ENCODE measurements around the gene SPAG6. TPM values are rescaled to one million over a fixed set of nuclear protein-coding genes. Genes with fewer than 3 reads are reported as not detected.
"Not testable (repeated sequence)": the region's sequence is repeated elsewhere in the genome, so short reads cannot be mapped to it uniquely, and the experiment has no call there.

The SPAG6 gene
- total RNA-seq, 4 donors from 2014 or later, result 0.19 TPM; not detected in 3

- no peaks in the 10 kb centered on the region for H3K4me1 ChIP-seq
- no peaks in the 10 kb centered on the region for H3K36me3 ChIP-seq
- WGBS, 2 donors, result 87 to 92% methylated on average over 4 of the region's 4 CpGs
- no peak for TF ChIP-seq POLR2A (IDR thresholded peaks at IDR 0.05)
- TF ChIP-seq CTCF (IDR thresholded peaks at IDR 0.05), result no peak
- H3K9me3 ChIP-seq, result no peaks in the 10 kb centered on the region
- no peak for DNase-seq
- no peak overlapping the region for H3K27ac ChIP-seq
- no peaks in the 10 kb centered on the region for H3K27me3 ChIP-seq
- intact Hi-C loops (cut with DNase I), result no loop called here
- H3K4me3 ChIP-seq, result no peak overlapping the region
Observed at GRCh38 chr10:22309180-22310000, 35.9 kb upstream of the SPAG6 start.

- DNase-seq, H3K4me1 ChIP-seq, H3K27ac ChIP-seq, H3K4me3 ChIP-seq, H3K36me3 ChIP-seq, H3K27me3 ChIP-seq, H3K9me3 ChIP-seq: not testable (repeated sequence)
- WGBS, 2 donors, result 93 to 95% methylated on average over 10 of the region's 10 CpGs
- intact Hi-C loops (cut with DNase I), result loop anchor here (10.0 kb wide), 1 partner anchor 55 kb away; no protein-coding TSS in a partner anchor
Observed at GRCh38 chr10:22310012-22310411, 35.3 kb upstream of the SPAG6 start.

- DNase-seq, result no peak
- no peaks in the 10 kb centered on the region for H3K9me3 ChIP-seq
- no peaks in the 10 kb centered on the region for H3K36me3 ChIP-seq
- intact Hi-C loops (cut with DNase I), result loop anchor here (10.0 kb wide), 1 partner anchor 56 kb away; no protein-coding TSS in a partner anchor
- H3K27ac ChIP-seq, result no peak overlapping the region
- peaks cover 0 to 8% (median 0%) of the 10 kb centered on the region in 3 donors for H3K4me1 ChIP-seq
- TF ChIP-seq CTCF (IDR thresholded peaks at IDR 0.05) (no peak), POLR2A (IDR thresholded peaks at IDR 0.05) (no peak)
- no peak overlapping the region for H3K4me3 ChIP-seq
- no peaks in the 10 kb centered on the region for H3K27me3 ChIP-seq
Observed at GRCh38 chr10:22310928-22311327, 34.4 kb upstream of the SPAG6 start.

GRCh38 chr10:22314852-22315251 is 30.4 kb upstream of the SPAG6 start:
- TF ChIP-seq POLR2A (IDR thresholded peaks at IDR 0.05), result no peak
- no peak for TF ChIP-seq CTCF (IDR thresholded peaks at IDR 0.05)
- Histone ChIP-seq H3K9me3 (no peaks in the 10 kb centered on the region), H3K27ac (no peak overlapping the region), H3K4me1 (peaks cover 0 to 41% (median 4%) of the 10 kb centered on the region in 3 donors), H3K27me3 (no peaks in the 10 kb centered on the region), H3K4me3 (no peak overlapping the region), H3K36me3 (no peaks in the 10 kb centered on the region)
- intact Hi-C loops (cut with DNase I), result loop anchor here (10.0 kb wide), 1 partner anchor 60 kb away; no protein-coding TSS in a partner anchor
- DNase-seq, result no peak
- 57 to 66% methylated on average over 2 of the region's 2 CpGs for WGBS, 2 donors

- Histone ChIP-seq H3K9me3 (no peaks in the 10 kb centered on the region), H3K36me3 (no peaks in the 10 kb centered on the region), H3K4me3 (peak overlapping the region; percentile 68 to 92 (median 82)), H3K27me3 (no peaks in the 10 kb centered on the region), H3K27ac (peak overlapping the region; percentile 89 to 95 (median 94)), H3K4me1 (peaks cover 0 to 45% (median 8%) of the 10 kb centered on the region in 3 donors)
- WGBS, 2 donors, result 2 to 3% methylated on average over 26 to 30 of the region's 53 CpGs
- intact Hi-C loops (cut with DNase I), result loop anchor here (10.0 kb wide), 1 partner anchor 61 kb away; no protein-coding TSS in a partner anchor
- TF ChIP-seq POLR2A (IDR thresholded peaks at IDR 0.05) (peak in 1 of 4 donors; percentile 20), CTCF (IDR thresholded peaks at IDR 0.05) (peak in 1 of 6 experiments; percentile 6)
- DNase-seq, result no peak
Observed at GRCh38 chr10:22315455-22316285, 29.6 kb upstream of the SPAG6 start.

Measured in esophagus squamous epithelium (tissue), 5 donors.